GM23338 (cell line): Measurements from ENCODE around the gene B3GAT2.

Source experiments
- CREB1 ChIP-seq: fragments of 250-450 bp; sonication (Bioruptor Pico); IDR thresholded peaks from 2 replicates; pipeline ENCODE4 v1.5.0; 2020; ENCODE audit warnings: low read depth, mild to moderate bottlenecking, moderate library complexity
- EZH2 ChIP-seq: fragments of 200-600 bp; sonication (generic); IDR thresholded peaks from one replicate; pipeline ENCODE4 v1.8.0; 2017; ENCODE audit warnings: antibody characterized with exemption, mild to moderate bottlenecking, low read depth; ENCODE audit not compliant: unreplicated experiment
- EZH2phosphoT487 ChIP-seq: fragments of 200-600 bp; sonication (generic); IDR thresholded peaks from one replicate; pipeline ENCODE4 v1.8.1; 2018; ENCODE audit warnings: antibody characterized with exemption; ENCODE audit not compliant: unreplicated experiment
- JUNB ChIP-seq: IDR thresholded peaks from one replicate; pipeline ENCODE4 v1.6.1; 2016; ENCODE audit warnings: antibody characterized with exemption; ENCODE audit not compliant: unreplicated experiment
- NANOG ChIP-seq: IDR thresholded peaks from 2 replicates; pipeline ENCODE4 v1.6.1; 2016; ENCODE audit warnings: antibody characterized with exemption, borderline replicate concordance
- POLR2AphosphoS5 ChIP-seq: IDR thresholded peaks from 2 replicates; pipeline ENCODE4 v1.6.1; 2016; ENCODE audit warnings: antibody characterized with exemption, low read depth
- ZNF114 ChIP-seq: fragments of 250-450 bp; sonication (Bioruptor Pico); IDR thresholded peaks from 2 replicates; pipeline ENCODE4 v1.5.0; 2020; ENCODE audit warnings: mild to moderate bottlenecking, moderate library complexity
- TF ChIP-seq, protein P1 (sequence below), 2 experiments: fragments of 200-600 bp in 1 of 2; sonication (generic) in 1 of 2; conservative IDR thresholded peaks; 2 replicates each; pipeline versions ENCODE4 v1.5.1 to v1.6.1; 2016 to 2017; ENCODE audit warnings: antibody characterized with exemption in 2 of 2, low read depth in 2 of 2, mild to moderate bottlenecking in 2 of 2, moderate library complexity in 1 of 2
- TF ChIP-seq, protein P2 (sequence below): IDR thresholded peaks from one replicate; pipeline ENCODE4 v1.6.1; 2018; ENCODE audit warnings: antibody characterized with exemption; ENCODE audit not compliant: unreplicated experiment

DNA sequence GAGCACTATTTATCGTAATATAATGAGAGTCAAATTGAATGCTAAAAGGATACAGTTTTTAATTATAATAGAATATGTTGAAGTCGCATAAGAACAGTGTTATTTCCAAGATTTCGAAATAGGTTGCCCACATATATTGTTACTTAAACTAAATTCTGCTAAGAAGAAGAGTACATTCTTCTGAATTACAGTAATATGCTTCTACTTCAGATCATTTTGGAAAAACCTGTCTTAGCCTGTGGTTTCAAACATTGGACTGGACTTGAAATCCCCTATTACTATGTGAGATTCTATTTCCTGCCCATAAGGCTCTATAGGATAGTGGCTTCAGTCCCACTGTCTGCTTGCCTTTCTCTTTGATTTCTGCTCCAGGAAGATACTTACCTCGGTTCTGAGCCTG, 137.2 kb downstream of the B3GAT2 start:
- TF ChIP-seq, protein P1, sequence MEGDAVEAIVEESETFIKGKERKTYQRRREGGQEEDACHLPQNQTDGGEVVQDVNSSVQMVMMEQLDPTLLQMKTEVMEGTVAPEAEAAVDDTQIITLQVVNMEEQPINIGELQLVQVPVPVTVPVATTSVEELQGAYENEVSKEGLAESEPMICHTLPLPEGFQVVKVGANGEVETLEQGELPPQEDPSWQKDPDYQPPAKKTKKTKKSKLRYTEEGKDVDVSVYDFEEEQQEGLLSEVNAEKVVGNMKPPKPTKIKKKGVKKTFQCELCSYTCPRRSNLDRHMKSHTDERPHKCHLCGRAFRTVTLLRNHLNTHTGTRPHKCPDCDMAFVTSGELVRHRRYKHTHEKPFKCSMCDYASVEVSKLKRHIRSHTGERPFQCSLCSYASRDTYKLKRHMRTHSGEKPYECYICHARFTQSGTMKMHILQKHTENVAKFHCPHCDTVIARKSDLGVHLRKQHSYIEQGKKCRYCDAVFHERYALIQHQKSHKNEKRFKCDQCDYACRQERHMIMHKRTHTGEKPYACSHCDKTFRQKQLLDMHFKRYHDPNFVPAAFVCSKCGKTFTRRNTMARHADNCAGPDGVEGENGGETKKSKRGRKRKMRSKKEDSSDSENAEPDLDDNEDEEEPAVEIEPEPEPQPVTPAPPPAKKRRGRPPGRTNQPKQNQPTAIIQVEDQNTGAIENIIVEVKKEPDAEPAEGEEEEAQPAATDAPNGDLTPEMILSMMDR (conservative IDR thresholded peaks at IDR 0.05; ENCODE audit: low read depth in 2 of 2) = no peak
- TF ChIP-seq EZH2 (no peak), POLR2AphosphoS5 (no peak), EZH2phosphoT487 (no peak), CREB1 (CRISPR knock-in tag) (no peak), JUNB (no peak), ZNF114 (CRISPR knock-in tag) (no peak), NANOG (no peak)
- TF ChIP-seq, protein P2, sequence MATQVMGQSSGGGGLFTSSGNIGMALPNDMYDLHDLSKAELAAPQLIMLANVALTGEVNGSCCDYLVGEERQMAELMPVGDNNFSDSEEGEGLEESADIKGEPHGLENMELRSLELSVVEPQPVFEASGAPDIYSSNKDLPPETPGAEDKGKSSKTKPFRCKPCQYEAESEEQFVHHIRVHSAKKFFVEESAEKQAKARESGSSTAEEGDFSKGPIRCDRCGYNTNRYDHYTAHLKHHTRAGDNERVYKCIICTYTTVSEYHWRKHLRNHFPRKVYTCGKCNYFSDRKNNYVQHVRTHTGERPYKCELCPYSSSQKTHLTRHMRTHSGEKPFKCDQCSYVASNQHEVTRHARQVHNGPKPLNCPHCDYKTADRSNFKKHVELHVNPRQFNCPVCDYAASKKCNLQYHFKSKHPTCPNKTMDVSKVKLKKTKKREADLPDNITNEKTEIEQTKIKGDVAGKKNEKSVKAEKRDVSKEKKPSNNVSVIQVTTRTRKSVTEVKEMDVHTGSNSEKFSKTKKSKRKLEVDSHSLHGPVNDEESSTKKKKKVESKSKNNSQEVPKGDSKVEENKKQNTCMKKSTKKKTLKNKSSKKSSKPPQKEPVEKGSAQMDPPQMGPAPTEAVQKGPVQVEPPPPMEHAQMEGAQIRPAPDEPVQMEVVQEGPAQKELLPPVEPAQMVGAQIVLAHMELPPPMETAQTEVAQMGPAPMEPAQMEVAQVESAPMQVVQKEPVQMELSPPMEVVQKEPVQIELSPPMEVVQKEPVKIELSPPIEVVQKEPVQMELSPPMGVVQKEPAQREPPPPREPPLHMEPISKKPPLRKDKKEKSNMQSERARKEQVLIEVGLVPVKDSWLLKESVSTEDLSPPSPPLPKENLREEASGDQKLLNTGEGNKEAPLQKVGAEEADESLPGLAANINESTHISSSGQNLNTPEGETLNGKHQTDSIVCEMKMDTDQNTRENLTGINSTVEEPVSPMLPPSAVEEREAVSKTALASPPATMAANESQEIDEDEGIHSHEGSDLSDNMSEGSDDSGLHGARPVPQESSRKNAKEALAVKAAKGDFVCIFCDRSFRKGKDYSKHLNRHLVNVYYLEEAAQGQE = no peak
